ENCODE data around the gene KIAA1614.

DNA sequence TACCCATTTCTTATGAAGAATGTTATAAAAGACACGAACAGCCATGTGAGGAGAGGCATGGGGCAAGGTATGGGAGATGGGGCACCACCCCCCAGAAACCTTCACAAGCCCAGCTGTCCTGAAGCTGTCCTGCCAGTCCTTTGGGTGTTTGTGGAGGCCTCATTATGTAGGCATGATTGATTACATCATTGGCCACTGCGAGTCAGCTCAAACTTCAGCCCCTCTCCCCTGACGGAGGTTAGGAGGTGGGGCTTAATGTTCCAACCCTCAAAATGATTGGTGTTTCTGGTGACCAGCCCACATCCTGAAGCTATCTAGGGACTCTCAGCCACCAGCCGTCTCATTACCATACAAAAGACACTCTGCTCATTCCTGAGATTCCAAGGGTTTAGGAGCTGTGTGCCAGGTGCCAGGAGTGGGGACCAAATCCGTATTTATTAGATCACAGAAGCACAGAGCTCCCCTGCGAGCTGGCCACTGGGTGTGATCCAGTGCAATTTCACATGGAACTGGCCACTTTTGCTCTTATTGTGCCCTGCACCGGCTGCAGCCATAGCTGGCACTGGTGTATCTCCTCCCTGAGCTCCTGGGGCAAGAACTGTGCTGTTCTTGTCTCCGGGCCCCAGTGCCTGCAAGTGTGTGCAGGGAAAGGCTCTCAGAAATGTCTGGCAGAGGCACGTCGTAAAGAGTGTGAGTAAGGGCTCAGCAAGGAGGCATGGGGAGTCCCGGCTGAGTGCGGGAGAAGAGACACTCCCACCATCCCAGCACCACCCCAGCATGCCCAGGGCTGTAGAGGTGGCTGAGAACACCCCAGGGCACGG is 10.5 kb downstream of the KIAA1614 start:
- TF ChIP-seq, protein P1, sequence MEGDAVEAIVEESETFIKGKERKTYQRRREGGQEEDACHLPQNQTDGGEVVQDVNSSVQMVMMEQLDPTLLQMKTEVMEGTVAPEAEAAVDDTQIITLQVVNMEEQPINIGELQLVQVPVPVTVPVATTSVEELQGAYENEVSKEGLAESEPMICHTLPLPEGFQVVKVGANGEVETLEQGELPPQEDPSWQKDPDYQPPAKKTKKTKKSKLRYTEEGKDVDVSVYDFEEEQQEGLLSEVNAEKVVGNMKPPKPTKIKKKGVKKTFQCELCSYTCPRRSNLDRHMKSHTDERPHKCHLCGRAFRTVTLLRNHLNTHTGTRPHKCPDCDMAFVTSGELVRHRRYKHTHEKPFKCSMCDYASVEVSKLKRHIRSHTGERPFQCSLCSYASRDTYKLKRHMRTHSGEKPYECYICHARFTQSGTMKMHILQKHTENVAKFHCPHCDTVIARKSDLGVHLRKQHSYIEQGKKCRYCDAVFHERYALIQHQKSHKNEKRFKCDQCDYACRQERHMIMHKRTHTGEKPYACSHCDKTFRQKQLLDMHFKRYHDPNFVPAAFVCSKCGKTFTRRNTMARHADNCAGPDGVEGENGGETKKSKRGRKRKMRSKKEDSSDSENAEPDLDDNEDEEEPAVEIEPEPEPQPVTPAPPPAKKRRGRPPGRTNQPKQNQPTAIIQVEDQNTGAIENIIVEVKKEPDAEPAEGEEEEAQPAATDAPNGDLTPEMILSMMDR (conservative IDR thresholded peaks at IDR 0.05), result no peak
- no peak for TF ChIP-seq EZH2 (IDR thresholded peaks at IDR 0.05; ENCODE audit: low read depth)

Data from PC-9 (cell line).